ENCODE measurements around the gene LSS. TPM values are rescaled to one million over a fixed set of nuclear protein-coding genes. Genes with fewer than 3 reads are reported as not detected.

LSS gene
- total RNA-seq, 1 donor from 2014 or later, result 26.7 TPM

DNA sequence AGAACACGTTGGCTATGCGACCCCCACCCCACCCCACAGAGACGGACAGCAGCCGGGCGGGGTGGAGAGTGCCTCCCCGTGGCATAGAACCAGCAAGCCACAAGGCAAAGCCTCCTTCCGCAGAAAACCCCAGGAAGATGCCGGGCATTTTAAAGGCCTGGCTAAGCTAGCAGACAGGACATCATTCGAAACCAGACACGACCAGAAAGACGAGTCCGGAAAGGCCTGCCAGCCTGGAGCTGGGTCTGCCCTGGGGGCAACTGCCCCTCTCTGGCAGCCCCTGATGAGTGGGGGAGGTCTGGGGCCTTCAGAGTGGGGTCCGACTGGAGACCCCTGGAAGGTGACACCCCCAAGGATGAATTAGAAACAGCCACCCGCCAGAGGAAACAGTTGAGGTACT lies 81.7 kb downstream of the LSS start:
- Histone ChIP-seq H3K4me3 (no peak overlapping the region), H3K27me3 (peaks cover 16% of the 10 kb centered on the region), H3K36me3 (no peaks in the 10 kb centered on the region), H3K4me2 (no peak overlapping the region), H3K9me3 (ENCODE audit: low read depth) (no peaks in the 10 kb centered on the region), H4K20me1 (ENCODE audit: low read depth) (no peaks in the 10 kb centered on the region), H3K4me1 (peaks cover 5% of the 10 kb centered on the region), H3K9ac (no peak overlapping the region), H3F3A (ENCODE audit: low read depth) (peaks cover 11% of the 10 kb centered on the region), H3K27ac (no peak overlapping the region), H3K79me2 (ENCODE audit: low read depth) (no peaks in the 10 kb centered on the region), H2AFZ (replicated peaks) (no peak overlapping the region)
- H3K27me3 Mint-ChIP-seq (ENCODE audit: insufficient read depth, low read depth), result peaks cover 8% of the 10 kb centered on the region
- H3K27ac Mint-ChIP-seq, result peak overlapping the region; percentile 75
- peaks cover 21% of the 10 kb centered on the region for H3K4me1 Mint-ChIP-seq
- no peak overlapping the region for H3K4me3 Mint-ChIP-seq
- H3K9me3 Mint-ChIP-seq, result no peaks in the 10 kb centered on the region
- no peaks in the 10 kb centered on the region for H3K36me3 Mint-ChIP-seq
- TF ChIP-seq, protein P1, sequence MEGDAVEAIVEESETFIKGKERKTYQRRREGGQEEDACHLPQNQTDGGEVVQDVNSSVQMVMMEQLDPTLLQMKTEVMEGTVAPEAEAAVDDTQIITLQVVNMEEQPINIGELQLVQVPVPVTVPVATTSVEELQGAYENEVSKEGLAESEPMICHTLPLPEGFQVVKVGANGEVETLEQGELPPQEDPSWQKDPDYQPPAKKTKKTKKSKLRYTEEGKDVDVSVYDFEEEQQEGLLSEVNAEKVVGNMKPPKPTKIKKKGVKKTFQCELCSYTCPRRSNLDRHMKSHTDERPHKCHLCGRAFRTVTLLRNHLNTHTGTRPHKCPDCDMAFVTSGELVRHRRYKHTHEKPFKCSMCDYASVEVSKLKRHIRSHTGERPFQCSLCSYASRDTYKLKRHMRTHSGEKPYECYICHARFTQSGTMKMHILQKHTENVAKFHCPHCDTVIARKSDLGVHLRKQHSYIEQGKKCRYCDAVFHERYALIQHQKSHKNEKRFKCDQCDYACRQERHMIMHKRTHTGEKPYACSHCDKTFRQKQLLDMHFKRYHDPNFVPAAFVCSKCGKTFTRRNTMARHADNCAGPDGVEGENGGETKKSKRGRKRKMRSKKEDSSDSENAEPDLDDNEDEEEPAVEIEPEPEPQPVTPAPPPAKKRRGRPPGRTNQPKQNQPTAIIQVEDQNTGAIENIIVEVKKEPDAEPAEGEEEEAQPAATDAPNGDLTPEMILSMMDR (IDR thresholded peaks at IDR 0.05), result no peak
- TF ChIP-seq EZH2phosphoT487 (IDR thresholded peaks at IDR 0.05), result no peak
- DNase-seq (ENCODE audit: low spot score), result no peak

DNA sequence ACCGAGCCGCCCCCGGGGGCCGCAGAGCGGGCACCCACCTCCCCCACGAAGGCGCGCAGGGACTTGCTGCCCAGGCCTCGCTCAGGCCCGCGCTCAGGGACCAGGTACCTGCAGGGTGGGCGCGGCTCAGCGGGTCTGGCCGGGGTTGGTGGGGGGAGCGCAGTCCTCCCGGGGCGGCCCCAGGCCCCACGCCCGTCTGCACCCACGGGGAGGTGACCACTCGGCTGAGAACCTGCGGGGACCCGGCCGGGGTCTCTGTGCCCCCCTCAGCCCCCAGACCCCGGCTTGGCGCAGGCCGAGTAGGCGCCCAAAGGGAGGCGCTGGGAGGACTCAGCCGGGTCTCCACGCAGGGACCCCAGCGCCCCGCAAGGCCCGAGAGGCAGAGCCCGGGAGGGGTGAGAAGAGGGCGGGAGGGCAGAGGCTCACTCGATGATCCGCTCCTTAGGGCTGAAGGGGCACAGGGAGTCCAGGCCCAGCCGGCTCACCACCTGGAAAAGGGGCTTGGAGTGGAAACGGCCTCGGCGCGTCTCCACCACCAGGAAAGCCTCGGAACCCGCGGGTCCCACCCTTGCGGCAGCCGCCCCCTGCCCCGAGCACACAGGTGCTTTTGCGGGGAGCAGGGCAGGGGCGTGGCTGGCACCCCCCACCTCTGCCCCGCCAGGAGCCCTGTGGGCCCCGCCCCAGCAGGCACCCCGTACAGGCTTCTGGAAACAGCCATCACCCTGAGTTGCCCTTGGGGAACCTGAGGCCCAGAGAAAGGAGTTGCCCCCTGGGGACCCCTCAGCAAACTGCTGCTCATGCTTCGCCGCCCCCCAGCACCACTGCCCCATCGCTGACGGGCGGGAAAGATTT lies 82.5 kb downstream of the LSS start:
- no peaks in the 10 kb centered on the region for H3K36me3 ChIP-seq
- H3K27ac Mint-ChIP-seq, result peak overlapping the region; percentile 75
- no peak overlapping the region for H3K4me3 ChIP-seq
- TF ChIP-seq, protein P1 (IDR thresholded peaks at IDR 0.05), result no peak
- no peak for TF ChIP-seq EZH2phosphoT487 (IDR thresholded peaks at IDR 0.05)
- no peak for TF ChIP-seq EZH2 (IDR thresholded peaks at IDR 0.05)
- H3K36me3 Mint-ChIP-seq, result no peaks in the 10 kb centered on the region
- H3K9me3 Mint-ChIP-seq, result peaks cover 2% of the 10 kb centered on the region
- H3K9ac ChIP-seq, result no peak overlapping the region
- peaks cover 24% of the 10 kb centered on the region for H3K27me3 ChIP-seq
- DNase-seq (ENCODE audit: low spot score), result no peak
- peaks cover under 1% of the 10 kb centered on the region for H3K4me1 ChIP-seq
- peaks cover 11% of the 10 kb centered on the region for H3F3A ChIP-seq (ENCODE audit: low read depth)
- H3K9me3 ChIP-seq (ENCODE audit: low read depth), result no peaks in the 10 kb centered on the region
- H3K4me1 Mint-ChIP-seq, result peaks cover 21% of the 10 kb centered on the region
- H3K79me2 ChIP-seq (ENCODE audit: low read depth), result no peaks in the 10 kb centered on the region
- no peaks in the 10 kb centered on the region for H4K20me1 ChIP-seq (ENCODE audit: low read depth)
- H3K27ac ChIP-seq, result no peak overlapping the region
- H3K4me3 Mint-ChIP-seq, result no peak overlapping the region
- peaks cover 8% of the 10 kb centered on the region for H3K27me3 Mint-ChIP-seq (ENCODE audit: insufficient read depth, low read depth)
- no peak overlapping the region for H3K4me2 ChIP-seq
- H2AFZ ChIP-seq (replicated peaks), result no peak overlapping the region

GRCh38 chr21:46145159-46145839 lies 83.3 kb downstream of the LSS start:
- peaks cover 10% of the 10 kb centered on the region for H3K27me3 Mint-ChIP-seq (ENCODE audit: insufficient read depth, low read depth)
- no peaks in the 10 kb centered on the region for H3K4me1 ChIP-seq
- no peak overlapping the region for H3K4me3 ChIP-seq
- no peaks in the 10 kb centered on the region for H3K9me3 ChIP-seq (ENCODE audit: low read depth)
- peaks cover 2% of the 10 kb centered on the region for H3K9me3 Mint-ChIP-seq
- DNase-seq (ENCODE audit: low spot score), result no peak
- peaks cover 21% of the 10 kb centered on the region for H3K4me1 Mint-ChIP-seq
- no peak overlapping the region for H3K27ac Mint-ChIP-seq
- H3F3A ChIP-seq (ENCODE audit: low read depth), result peaks cover 11% of the 10 kb centered on the region
- no peaks in the 10 kb centered on the region for H4K20me1 ChIP-seq (ENCODE audit: low read depth)
- no peak overlapping the region for H3K4me2 ChIP-seq
- no peaks in the 10 kb centered on the region for H3K36me3 Mint-ChIP-seq
- H3K4me3 Mint-ChIP-seq, result no peak overlapping the region
- H3K27ac ChIP-seq, result no peak overlapping the region
- no peak overlapping the region for H3K9ac ChIP-seq
- H3K79me2 ChIP-seq (ENCODE audit: low read depth), result no peaks in the 10 kb centered on the region
- H2AFZ ChIP-seq (replicated peaks), result no peak overlapping the region
- no peak for TF ChIP-seq EZH2 (IDR thresholded peaks at IDR 0.05)
- H3K27me3 ChIP-seq, result peaks cover 31% of the 10 kb centered on the region
- H3K36me3 ChIP-seq, result no peaks in the 10 kb centered on the region

Measured in neural progenitor cell (in vitro differentiated cells).